Stimulated activated CD8-positive, alpha-beta memory T cell treated with anti-CD3 and anti-CD28 coated beads, Interleukin-4, amount 100 ng/mL, for 48 hours (primary cell): ENCODE measurements around the gene BCL2L11.

Experiments used
- DNase-seq: peaks from one replicate; pipeline ENCODE4 v3.0.0-alpha.2; 2020

BCL2L11 gene

GRCh38 chr2:111118481-111118980 is 2.2 kb upstream of the BCL2L11 start:
- DNase-seq: no peak

DNA sequence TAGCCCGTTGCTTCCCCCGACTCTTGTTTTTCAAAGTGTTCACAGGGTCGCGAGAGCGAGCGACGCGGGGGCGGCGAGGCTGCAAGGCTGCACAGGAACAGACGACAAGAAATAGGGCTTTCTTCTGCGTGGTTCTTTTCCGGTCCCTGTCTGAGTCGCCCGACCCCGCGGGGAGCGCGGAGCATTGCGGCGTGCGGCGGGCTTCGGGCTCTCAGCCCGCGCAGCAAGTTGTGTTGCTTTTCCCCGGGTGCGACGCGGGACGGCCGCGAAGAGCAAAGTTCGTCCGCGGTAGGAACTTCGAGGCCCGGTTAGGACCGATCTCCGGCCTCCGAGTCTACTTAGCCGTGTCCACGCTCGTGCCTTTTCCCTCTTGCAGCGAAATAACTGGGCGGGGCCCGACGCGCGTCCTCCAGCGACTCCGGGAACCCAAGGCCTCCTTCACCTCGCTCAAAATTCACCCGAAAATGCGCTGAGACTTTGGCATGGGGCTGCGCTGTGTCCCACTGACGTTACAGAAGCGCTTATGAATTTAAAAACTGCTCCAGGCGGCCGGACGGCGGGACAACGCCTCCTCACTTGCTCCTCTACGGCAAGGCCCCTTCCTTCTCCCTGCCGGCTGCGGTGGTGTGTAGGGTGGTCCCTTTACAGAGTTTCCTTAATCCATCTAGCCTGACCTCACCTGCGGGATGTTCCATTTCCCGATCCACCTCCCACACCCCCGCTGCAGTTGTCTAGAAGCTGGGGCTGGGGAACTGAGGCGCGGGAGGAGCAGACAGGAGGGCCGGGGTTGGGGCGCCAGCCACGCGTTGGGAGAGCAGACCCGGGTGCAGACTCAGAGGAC is 1.5 kb upstream of the BCL2L11 start:
- DNase-seq: peak; percentile 63

- DNase-seq: no peak
These were observed 877 bp upstream of the BCL2L11 start for GRCh38 chr2:111119822-111120252.

- peak; percentile 67 for DNase-seq
These were observed 514 bp downstream of the BCL2L11 start for GRCh38 chr2:111121028-111121827.

GRCh38 chr2:111121828-111122630 is 1.3 kb downstream of the BCL2L11 start:
- peak; percentile 85 for DNase-seq

- peak; percentile 58 for DNase-seq
These were observed 2.1 kb downstream of the BCL2L11 start for GRCh38 chr2:111122631-111123421.

DNA sequence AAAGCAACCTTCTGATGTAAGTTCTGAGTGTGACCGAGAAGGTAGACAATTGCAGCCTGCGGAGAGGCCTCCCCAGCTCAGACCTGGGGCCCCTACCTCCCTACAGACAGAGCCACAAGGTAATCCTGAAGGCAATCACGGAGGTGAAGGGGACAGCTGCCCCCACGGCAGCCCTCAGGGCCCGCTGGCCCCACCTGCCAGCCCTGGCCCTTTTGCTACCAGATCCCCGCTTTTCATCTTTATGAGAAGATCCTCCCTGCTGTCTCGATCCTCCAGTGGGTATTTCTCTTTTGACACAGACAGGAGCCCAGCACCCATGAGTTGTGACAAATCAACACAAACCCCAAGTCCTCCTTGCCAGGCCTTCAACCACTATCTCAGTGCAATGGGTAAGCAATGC is 3.0 kb downstream of the BCL2L11 start:
- no peak for DNase-seq

GRCh38 chr2:111126581-111126980 is 5.9 kb downstream of the BCL2L11 start:
- no peak for DNase-seq

GRCh38 chr2:111127351-111127750 is 6.6 kb downstream of the BCL2L11 start:
- DNase-seq: no peak

DNA sequence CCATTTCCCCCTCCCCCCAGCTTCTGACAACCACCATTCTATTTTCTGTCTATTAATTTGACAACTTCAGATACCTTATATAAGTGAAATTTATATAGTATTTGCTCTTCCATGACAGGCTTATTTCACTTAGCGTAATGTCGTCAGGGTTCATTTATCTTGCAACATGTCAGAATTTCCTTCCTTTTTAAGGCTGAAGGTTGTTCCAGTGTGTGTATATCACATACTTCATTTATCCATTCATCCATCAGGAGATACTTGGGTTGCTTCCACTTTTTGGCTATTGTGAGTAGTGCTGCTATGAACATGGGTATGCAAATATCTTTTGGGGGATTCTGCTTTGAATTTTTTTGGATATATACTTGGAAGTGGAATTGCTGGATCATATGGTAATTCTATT is 7.4 kb downstream of the BCL2L11 start:
- DNase-seq: no peak

- DNase-seq: no peak
These were observed 12.9 kb downstream of the BCL2L11 start for GRCh38 chr2:111133603-111134002.

- no peak for DNase-seq
These were observed 13.3 kb downstream of the BCL2L11 start for GRCh38 chr2:111134055-111134454.

- no peak for DNase-seq
These were observed 14.7 kb downstream of the BCL2L11 start for GRCh38 chr2:111135237-111135909.

DNA sequence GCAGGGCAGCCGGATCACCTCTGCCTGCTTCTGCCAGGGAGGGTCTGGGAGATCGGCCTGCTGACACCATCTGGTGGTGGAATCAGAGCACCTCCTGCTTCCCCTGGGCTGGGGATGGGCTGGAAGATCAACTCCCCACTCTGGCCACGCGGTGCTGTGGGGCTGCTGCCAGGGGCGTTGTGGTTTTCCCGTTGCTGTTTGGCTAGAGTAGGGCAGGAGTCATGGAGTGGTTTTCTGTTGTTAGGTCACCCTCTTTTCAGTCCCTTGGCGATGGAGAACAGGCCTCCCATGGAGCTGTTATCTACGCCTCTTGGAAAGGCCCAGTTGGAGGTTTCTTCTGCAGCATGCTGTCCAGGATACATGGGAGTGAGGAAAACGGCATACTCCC is 15.2 kb downstream of the BCL2L11 start:
- no peak for DNase-seq

DNA sequence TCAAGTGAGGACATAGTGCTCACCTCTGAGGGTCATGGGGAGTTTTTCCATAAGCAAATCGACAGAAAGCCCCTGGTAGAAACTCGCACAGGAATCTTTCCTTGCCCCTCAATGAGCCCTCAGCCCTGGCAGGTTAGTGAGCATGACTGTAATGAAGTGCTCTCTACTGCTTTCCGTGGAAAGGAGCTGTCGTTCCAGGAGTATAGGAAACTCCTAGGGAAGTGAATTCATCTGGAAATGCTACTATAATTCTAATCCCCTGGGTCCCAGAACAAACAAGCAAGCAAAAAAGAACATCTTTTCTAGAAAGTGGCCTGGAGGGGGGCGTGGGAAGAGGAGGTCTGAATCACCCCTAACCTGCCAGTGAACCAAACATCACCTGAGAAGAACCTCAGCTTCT is 18.1 kb downstream of the BCL2L11 start:
- DNase-seq: no peak

DNA sequence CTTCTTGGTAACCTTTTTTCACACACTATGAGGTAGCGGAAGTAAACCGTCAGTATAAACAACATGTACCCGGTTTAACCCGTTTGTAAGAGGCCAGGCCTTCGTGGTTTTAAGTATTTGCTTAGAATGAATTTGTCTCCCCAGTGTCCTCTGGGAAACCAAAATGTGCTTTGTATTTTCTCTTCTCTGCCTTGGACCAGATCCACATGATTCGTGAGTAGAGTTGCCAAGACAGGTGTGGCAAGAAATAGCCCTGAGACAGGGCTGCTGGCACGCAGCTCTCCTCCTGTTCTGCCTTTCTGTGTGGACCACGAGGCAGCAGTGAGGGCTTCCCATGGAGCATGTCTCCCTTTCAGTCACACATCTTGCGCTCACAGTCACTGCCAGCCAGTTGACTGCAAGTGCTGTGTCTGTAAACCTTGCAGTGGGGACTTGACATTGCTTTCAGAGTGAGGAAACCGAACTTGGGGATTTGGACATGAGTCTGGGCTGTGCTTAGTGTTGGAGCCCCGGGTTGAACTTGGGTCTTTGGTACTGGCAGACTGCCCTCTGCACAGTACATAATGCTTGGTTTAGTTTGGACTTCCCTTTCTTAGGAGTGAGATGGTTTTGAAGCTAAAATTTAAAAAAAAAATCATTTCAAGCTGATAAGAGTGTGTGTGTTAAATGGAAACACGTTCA is 19.1 kb downstream of the BCL2L11 start:
- no peak for DNase-seq

- no peak for DNase-seq
These were observed 20.1 kb downstream of the BCL2L11 start for GRCh38 chr2:111140815-111141214.

DNA sequence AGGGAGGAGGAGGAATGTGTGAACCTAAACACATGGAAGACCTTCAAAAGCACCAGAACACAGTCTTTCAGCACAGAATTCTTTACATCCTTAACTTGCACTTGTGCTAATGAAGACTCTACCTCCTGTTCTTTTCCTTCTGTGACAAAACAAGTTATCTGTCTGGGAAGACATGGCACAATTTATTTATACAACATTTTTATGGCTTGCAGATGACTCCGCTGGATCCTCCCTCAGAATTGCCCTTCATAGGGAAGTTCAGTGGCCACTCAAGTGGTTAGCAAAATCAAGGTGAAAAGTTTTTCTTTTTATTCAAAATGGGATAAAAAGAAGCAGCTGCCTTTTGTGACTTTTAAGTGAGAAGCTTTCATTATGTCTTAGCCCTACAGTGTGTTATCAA is 21.4 kb downstream of the BCL2L11 start:
- no peak for DNase-seq

- DNase-seq: no peak
These were observed 22.6 kb downstream of the BCL2L11 start for GRCh38 chr2:111143107-111143842.

GRCh38 chr2:111143843-111144198 is 23.1 kb downstream of the BCL2L11 start:
- DNase-seq: no peak
